GM12878 (cell line): Measurements from ENCODE around the gene SPATS1.
"Not testable (repeated sequence)": the region's sequence is repeated elsewhere in the genome, so short reads cannot be mapped to it uniquely, and the experiment has no call there.

Experiments used
- CREB1 ChIP-seq: IDR thresholded peaks from 2 replicates; pipeline ENCODE4 v1.6.1; 2012; ENCODE audit warnings: low read depth, mild to moderate bottlenecking, inconsistent platforms
- E2F4 ChIP-seq: IDR thresholded peaks from 2 replicates; pipeline ENCODE4 v1.6.1; 2012; ENCODE audit warnings: low read depth, low read length, improper control_type of control experiment
- POLR2A ChIP-seq: IDR thresholded peaks from 2 replicates; pipeline ENCODE4 v1.6.1; 2011; ENCODE audit warnings: low read depth, mild to moderate bottlenecking, low read length
- POLR2AphosphoS5 ChIP-seq: IDR thresholded peaks from 2 replicates; pipeline ENCODE4 v1.6.1; 2011; ENCODE audit warnings: mild to moderate bottlenecking, low read length, inconsistent platforms
- SP1 ChIP-seq: IDR thresholded peaks from one replicate; pipeline ENCODE4 v1.6.1; 2011; ENCODE audit warnings: low read depth, low read length
- USF1 ChIP-seq: IDR thresholded peaks from 2 replicates; pipeline ENCODE4 v1.6.1; 2011; ENCODE audit warnings: borderline replicate concordance, low read depth, mild to moderate bottlenecking, moderate library complexity, mixed read lengths, low read length; ENCODE audit not compliant: insufficient read depth; ENCODE audit errors: extremely low read length

GRCh38 chr6:44314657-44315056 is 27.8 kb upstream of the SPATS1 start:
- TF ChIP-seq E2F4, POLR2A, CREB1, SP1, USF1, POLR2AphosphoS5: not testable (repeated sequence)
